Cardiac fibroblast (primary cell): ENCODE results near the gene ALDH3B2.

Source experiments
- DNase-seq, 2 donors: peaks; one replicate each; pipeline versions ENCODE4 v3.0.0 to v3.0.0-alpha.2; 2010; ENCODE audit warnings: low read depth in 2 of 2
- H3K4me3 ChIP-seq, 2 donors: replicated peaks in 1 of 2; 1 replicate in 1 of 2; 2 replicates in 1 of 2; pipeline ENCODE4 v1.5.1; 2011; ENCODE audit warnings: low read depth in 2 of 2, low read length in 2 of 2, mild to moderate bottlenecking in 2 of 2, moderate library complexity in 1 of 2
- TF ChIP-seq, protein P1 (sequence below): IDR thresholded peaks from one replicate; pipeline ENCODE4 v1.5.1; 2011; ENCODE audit warnings: low read depth, mild to moderate bottlenecking, low read length, inconsistent platforms

ALDH3B2 gene

DNA sequence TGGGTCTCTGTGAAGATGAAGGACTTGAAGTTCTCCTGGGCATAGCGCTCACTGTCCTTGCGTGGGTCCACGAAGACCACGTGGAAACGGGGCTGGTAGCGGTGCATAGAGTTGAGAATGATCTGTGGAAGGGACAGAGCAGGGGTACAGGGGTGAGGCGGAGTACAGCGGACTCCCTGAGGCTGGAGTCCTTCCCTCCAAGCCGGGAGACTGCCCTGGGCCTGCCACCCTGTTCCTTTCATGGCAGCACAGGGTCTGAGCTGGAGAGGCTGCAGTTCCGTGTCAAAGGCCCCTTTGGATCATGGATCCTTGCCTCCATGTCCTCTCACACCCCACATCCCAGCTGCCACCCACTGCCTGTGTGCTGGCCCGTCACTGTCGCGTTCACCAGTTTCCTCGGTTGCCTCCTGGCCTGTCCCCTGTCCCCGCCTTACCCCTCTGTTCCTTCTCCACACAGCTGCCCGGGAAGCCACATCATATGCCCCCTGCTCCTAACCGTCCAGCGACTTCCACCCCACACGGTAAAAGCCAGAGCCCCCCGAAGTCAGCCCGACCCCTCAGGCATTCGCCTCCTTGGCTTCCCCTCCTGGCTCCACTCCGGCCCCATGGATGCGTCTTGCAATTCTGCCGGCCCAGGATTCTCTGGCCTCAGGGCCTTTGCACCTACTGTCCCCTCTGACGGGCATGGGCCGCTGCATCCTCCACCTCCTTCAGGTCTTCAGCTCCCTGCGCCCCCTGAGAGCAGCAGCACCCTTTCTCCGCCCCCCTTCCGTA is 41.3 kb downstream of the ALDH3B2 start:
- H3K4me3 ChIP-seq: no peak overlapping the region
- no peak for DNase-seq
- TF ChIP-seq, protein P1, sequence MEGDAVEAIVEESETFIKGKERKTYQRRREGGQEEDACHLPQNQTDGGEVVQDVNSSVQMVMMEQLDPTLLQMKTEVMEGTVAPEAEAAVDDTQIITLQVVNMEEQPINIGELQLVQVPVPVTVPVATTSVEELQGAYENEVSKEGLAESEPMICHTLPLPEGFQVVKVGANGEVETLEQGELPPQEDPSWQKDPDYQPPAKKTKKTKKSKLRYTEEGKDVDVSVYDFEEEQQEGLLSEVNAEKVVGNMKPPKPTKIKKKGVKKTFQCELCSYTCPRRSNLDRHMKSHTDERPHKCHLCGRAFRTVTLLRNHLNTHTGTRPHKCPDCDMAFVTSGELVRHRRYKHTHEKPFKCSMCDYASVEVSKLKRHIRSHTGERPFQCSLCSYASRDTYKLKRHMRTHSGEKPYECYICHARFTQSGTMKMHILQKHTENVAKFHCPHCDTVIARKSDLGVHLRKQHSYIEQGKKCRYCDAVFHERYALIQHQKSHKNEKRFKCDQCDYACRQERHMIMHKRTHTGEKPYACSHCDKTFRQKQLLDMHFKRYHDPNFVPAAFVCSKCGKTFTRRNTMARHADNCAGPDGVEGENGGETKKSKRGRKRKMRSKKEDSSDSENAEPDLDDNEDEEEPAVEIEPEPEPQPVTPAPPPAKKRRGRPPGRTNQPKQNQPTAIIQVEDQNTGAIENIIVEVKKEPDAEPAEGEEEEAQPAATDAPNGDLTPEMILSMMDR: no peak

DNA sequence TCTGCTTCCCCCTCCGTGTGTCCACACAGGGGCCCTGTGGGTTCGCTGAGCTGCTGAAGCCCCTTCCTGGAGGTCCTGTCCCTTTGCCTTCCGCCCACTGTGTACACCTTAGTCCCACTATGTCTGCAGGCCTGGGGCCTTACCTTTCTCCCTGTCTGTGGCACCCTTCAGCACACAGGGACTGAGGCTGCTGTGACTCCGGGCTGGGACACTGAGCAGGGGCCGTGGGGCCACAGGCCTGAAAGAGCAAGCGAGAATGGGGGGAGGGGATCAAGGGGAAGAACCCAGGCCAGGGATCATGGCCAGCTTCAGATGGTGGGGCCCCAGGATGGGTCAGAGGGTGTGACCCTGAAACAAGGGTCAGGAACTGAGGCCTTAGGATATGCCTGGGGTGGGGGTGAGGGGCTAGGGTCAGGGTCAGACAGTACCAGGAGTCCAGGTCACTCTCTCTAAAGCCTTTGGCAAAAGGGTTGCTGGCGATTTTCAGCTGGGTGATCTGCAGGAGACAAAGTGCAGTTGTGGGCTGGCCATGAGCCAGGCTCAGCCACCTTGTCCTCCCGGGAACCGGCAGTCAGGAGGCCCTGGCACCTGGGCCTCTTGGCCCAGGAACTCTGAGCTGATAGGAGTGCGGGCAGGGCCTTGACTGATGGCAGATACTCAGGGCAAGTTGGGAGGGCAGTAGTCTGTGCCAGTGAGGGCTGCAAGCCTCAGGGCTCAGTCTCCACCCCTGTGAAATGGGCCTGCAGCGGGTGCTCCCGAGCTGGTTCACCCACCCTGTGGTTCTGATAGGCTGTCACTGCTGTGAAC is 42.0 kb downstream of the ALDH3B2 start:
- H3K4me3 ChIP-seq: no peak overlapping the region
- no peak for DNase-seq
- TF ChIP-seq, protein P1: no peak

DNA sequence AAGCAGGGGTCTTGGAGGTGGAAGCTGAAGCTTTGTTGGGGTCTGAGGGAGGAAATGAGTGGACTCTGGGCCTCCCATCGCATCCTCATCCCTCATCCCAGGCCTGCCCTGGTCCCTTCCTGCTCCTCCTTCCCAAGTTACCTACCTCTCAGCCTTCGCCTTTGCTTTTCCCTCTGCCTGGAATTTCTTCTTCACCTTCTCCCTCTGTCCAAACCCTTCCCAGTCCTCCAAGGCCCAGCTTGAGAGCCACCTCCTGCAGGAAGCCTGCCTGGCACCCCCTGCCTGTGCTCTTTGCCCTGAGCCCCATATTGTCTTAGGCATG is 42.6 kb downstream of the ALDH3B2 start:
- TF ChIP-seq, protein P1: no peak
- DNase-seq: no peak
- H3K4me3 ChIP-seq: no peak overlapping the region

DNA sequence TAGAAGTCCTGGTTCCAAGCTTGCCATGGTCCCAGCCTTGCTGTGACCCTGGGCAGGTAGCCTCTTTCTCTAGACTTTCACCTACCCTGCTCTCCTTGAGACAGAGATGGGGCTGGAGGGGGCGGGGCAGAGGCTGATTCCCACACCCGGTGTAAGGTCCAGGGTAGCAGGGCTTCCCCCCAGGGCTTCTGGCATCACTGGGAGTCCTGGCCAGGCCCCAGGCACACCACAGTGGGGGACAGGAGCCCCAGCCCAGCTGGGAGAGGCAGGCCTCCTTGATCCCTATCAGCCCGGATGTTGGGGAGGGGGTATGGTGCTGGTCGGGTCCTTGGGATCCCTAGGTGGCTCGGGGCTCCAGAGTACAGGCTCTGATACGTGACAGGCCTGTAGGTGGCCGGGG is 43.0 kb downstream of the ALDH3B2 start:
- no peak for DNase-seq
- TF ChIP-seq, protein P1: no peak
- H3K4me3 ChIP-seq: no peak overlapping the region

DNA sequence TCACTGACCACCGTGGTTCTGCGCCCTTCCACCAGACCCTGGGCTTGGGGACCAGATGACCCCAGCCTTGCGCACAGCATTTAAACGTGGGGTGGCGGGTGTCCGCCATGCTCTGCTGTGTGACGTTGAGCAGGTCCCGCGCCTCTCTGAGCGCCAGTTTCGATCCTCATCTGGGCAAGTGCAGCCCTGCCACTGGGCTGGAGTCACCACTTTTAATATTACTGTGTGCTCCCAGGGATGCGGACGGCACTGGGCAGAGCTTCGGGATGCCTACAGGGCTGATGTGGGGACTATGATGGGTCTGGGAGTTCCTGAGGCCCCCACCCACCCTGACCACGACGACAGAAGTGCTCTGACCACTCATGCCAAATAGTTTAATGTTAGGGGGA is 43.5 kb downstream of the ALDH3B2 start:
- TF ChIP-seq, protein P1: no peak
- DNase-seq: no peak
- peak overlapping the region; percentile 70 to 71 for H3K4me3 ChIP-seq

DNA sequence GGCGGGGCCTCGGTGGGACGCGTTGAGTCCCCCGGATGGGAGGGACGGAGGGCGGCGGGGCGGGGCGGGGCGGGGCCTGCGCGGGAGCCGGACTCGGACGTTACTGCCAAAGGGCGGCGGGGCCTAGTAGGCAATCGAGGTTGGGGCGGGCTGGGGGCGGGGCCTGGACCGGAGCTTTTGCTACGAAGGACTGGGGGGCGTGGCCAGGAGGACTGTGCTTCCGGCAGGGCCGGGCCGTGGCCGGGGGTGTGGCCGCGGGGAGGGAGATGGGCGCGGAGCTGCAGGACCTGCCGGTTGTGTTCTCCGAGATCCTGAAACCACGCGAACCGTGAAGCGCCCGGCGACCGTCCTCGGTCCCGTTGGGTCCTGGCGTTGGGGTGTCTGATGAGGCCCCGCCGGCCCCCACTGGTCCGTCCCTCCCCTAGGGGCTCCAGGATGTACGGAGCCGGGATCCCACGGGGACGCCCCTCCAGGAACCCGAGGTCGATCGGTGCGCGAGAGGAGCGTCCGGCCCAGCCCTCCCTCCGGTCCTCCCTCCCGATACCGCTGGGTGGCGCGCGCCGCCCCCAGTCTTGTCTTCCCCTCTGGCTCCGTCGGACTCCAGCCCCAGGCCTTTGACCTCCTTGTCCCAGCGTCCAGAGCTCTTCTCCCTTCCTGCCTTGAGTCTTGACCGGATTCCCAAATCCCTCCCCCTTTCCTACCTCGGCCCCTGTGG is 44.0 kb downstream of the ALDH3B2 start:
- TF ChIP-seq, protein P1: peak; percentile 72
- DNase-seq: peak; percentile 97 to 99

More for the DNA sequence above, 44.0 kb downstream of the ALDH3B2 start:
- H3K4me3 ChIP-seq: peak overlapping the region; percentile 70 to 71
